Measurements from ENCODE around the gene CDH20. TPM values are rescaled to one million over a fixed set of nuclear protein-coding genes. Genes with fewer than 3 reads are reported as not detected.

The CDH20 gene
- polyA plus RNA-seq, 1 donor (not counting 4 experiments of a cell fraction or from before 2014, with no cell fraction given), result not detected

DNA sequence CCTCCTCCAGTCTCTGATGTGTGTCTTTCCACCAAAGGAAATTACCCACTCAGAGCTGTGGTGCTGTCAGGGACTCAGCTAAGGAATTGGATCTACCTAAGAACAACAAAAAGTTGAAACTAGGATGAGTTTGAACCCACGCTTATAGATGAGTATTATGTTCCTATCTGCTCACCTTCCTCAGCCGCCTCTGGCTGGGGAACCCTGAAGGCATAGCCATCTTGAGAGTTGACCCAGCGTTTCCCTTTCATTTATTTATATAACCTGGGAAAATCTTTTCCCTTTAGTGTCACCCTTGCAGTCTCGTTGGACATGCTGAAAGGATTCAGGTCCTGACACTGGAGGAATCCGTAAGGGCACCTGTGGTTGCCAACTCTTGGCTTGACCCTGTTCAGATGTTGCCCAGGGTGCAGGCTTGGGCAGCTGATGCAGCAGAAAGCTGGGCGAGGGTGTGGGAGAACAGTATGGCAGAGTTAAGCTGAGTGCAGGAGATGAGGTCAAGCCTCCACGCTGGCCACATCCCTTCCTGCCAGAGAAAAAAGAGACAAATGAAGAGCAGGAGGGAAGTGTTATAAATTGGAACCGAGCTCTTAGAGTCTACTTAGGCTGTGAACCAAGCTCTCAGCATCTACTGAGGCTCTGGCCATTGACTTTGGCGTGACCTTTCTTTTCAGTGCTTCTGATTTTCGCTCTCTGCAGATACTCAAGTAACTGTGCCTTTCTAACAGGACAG lies 1.9 kb downstream of the CDH20 start:
- no peak overlapping the region for H2AFZ ChIP-seq (ENCODE audit: control insufficient read depth, low read length)
- H3K79me2 ChIP-seq (ENCODE audit: control insufficient read depth, insufficient read depth, low read length), result no peaks in the 10 kb centered on the region
- H4K20me1 ChIP-seq (ENCODE audit: control insufficient read depth, extremely low read depth, insufficient read depth, low read length), result no peaks in the 10 kb centered on the region
- H3K4me3 ChIP-seq (ENCODE audit: control insufficient read depth in 2 of 3, extremely low read depth in 1 of 3, insufficient read depth in 2 of 3, low read depth in 1 of 3, low read length in 3 of 3), result no peak overlapping the region
- H3K36me3 ChIP-seq (ENCODE audit: control insufficient read depth in 2 of 2, extremely low read depth in 1 of 2, insufficient read depth in 2 of 2, low read length in 2 of 2), result no peaks in the 10 kb centered on the region
- H3K27me3 ChIP-seq (ENCODE audit: control insufficient read depth, extremely low read depth, insufficient read depth, low read length), result peaks cover 32% of the 10 kb centered on the region
- dilution Hi-C loops (cut with MboI; ENCODE audit: extremely low pct_ligation_motif_present, low sequenced_read_pairs), result no loop called here
- DNase-seq (ENCODE audit: low read depth, low spot score) (no peak), FAIRE-seq (no peak)
- H3K9ac ChIP-seq (ENCODE audit: control insufficient read depth, extremely low read depth, insufficient read depth, low read length), result no peak overlapping the region
- no peaks in the 10 kb centered on the region for H3K9me1 ChIP-seq (ENCODE audit: control insufficient read depth, extremely low read depth, insufficient read depth, low read length)
- H3K4me1 ChIP-seq (ENCODE audit: control insufficient read depth, extremely low read depth, insufficient read depth, low read length), result no peaks in the 10 kb centered on the region
- no peaks in the 10 kb centered on the region for H3K9me3 ChIP-seq (ENCODE audit: control insufficient read depth, low read depth, low read length)
- TF ChIP-seq CTCF (optimal IDR thresholded peaks at IDR 0.05 in 1 of 3, IDR thresholded peaks at IDR 0.05 in 1 of 3, conservative IDR thresholded peaks at IDR 0.05 in 1 of 3; ENCODE audit: extremely low read depth in 1 of 3, insufficient read depth in 2 of 3, low read length in 3 of 3) (no peak), EZH2 (IDR thresholded peaks at IDR 0.05; ENCODE audit: low read length) (no peak)
- H3K4me2 ChIP-seq (ENCODE audit: control insufficient read depth, extremely low read depth, insufficient read depth, low read depth, low read length), result no peak overlapping the region
- H3K27ac ChIP-seq (ENCODE audit: control insufficient read depth, insufficient read depth, low read length), result no peak overlapping the region

DNA sequence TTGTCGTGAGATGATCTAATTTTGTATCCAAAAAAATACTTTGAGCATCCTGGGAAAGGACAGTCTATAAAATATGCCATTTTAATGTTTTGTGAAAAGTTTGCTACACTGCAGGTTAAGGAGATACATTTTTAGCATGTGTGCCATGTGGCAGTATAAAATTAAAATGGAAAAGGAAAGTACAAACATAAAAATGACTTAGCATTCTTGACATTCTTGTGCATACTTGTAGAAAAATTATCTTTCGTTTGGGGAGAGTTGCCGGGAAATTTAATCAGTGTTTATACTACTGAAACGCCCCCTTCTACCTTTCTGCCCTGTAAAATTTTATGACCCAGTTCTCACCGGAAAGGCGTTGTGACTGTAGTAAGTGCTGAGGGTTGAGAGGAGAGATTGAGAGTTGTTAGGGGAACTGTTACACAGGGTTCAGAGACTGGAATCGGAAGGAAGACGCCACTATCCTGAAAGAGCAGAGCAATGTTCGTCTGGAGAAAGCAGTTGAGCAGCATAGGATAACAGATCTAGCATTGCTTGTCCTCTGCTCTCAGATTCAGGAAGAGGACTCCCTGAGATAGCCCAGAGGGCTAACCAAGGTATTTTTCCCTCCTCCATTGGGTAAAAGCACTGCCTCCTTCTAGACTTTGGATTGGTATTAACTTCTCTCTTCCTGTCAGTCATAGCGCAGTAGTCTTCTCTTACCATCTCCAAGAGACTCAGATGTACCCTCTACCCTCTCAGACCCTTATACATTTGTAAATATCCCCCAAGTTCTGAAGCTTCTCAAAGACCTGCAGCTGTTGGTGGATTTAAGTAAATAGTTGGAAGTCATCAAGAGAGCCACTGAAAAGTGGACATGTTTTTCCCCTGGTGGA lies 2.7 kb downstream of the CDH20 start:
- Histone ChIP-seq H3K4me2 (ENCODE audit: control insufficient read depth, extremely low read depth, insufficient read depth, low read depth, low read length) (no peak overlapping the region), H3K9me1 (ENCODE audit: control insufficient read depth, extremely low read depth, insufficient read depth, low read length) (no peaks in the 10 kb centered on the region), H2AFZ (ENCODE audit: control insufficient read depth, low read length) (no peak overlapping the region), H4K20me1 (ENCODE audit: control insufficient read depth, extremely low read depth, insufficient read depth, low read length) (no peaks in the 10 kb centered on the region), H3K4me3 (ENCODE audit: control insufficient read depth in 2 of 3, extremely low read depth in 1 of 3, insufficient read depth in 2 of 3, low read depth in 1 of 3, low read length in 3 of 3) (no peak overlapping the region), H3K79me2 (ENCODE audit: control insufficient read depth, insufficient read depth, low read length) (no peaks in the 10 kb centered on the region), H3K9ac (ENCODE audit: control insufficient read depth, extremely low read depth, insufficient read depth, low read length) (no peak overlapping the region), H3K4me1 (ENCODE audit: control insufficient read depth, extremely low read depth, insufficient read depth, low read length) (no peaks in the 10 kb centered on the region), H3K36me3 (ENCODE audit: control insufficient read depth in 2 of 2, extremely low read depth in 1 of 2, insufficient read depth in 2 of 2, low read length in 2 of 2) (no peaks in the 10 kb centered on the region), H3K9me3 (ENCODE audit: control insufficient read depth, low read depth, low read length) (no peaks in the 10 kb centered on the region), H3K27me3 (ENCODE audit: control insufficient read depth, extremely low read depth, insufficient read depth, low read length) (peaks cover 32% of the 10 kb centered on the region), H3K27ac (ENCODE audit: control insufficient read depth, insufficient read depth, low read length) (no peak overlapping the region)
- FAIRE-seq, result no peak
- TF ChIP-seq EZH2 (IDR thresholded peaks at IDR 0.05; ENCODE audit: low read length), result no peak
- no peak for TF ChIP-seq CTCF (optimal IDR thresholded peaks at IDR 0.05 in 1 of 3, IDR thresholded peaks at IDR 0.05 in 1 of 3, conservative IDR thresholded peaks at IDR 0.05 in 1 of 3; ENCODE audit: extremely low read depth in 1 of 3, insufficient read depth in 2 of 3, low read length in 3 of 3)
- DNase-seq (ENCODE audit: low read depth, low spot score), result no peak
- dilution Hi-C loops (cut with MboI; ENCODE audit: extremely low pct_ligation_motif_present, low sequenced_read_pairs), result no loop called here
